CD14-positive monocyte (primary cell): Measurements from ENCODE around the gene GNG2. TPM values are rescaled to one million over a fixed set of nuclear protein-coding genes. Genes with fewer than 3 reads are reported as not detected.
A peak's percentile ranks its signal among the peaks of the same experiment; 100 is the strongest.

Source experiments
- DNase-seq, 3 donors: peaks; one replicate each; pipeline ENCODE4 v3.0.0-alpha.2; 2011 to 2022
- H2AFZ ChIP-seq: 2 replicates; pipeline ENCODE4 v1.6.0; 2012; ENCODE audit warnings: mild to moderate bottlenecking, low read depth, low read length, inconsistent platforms; ENCODE audit not compliant: insufficient read depth, poor library complexity, severe bottlenecking
- H3K27ac ChIP-seq, 2 donors: 1 replicate in 1 of 2; 2 replicates in 1 of 2; pipeline ENCODE4 v1.5.1; 2012 to 2013; ENCODE audit warnings: low read length in 2 of 2, control low read depth in 1 of 2, inconsistent platforms in 1 of 2, low read depth in 1 of 2, mild to moderate bottlenecking in 1 of 2
- H3K27me3 ChIP-seq, 2 donors: one replicate each; pipeline versions ENCODE4 v1.6.0 to v1.6.1; 2011 to 2013; ENCODE audit warnings: low read length in 2 of 2; ENCODE audit not compliant: control insufficient read depth in 2 of 2, insufficient read depth in 2 of 2
- H3K36me3 ChIP-seq, 2 donors: replicated peaks in 1 of 2; 1 replicate in 1 of 2; 2 replicates in 1 of 2; pipeline versions ENCODE4 v1.5.1 to v1.6.1; 2012 to 2013; ENCODE audit warnings: low read length in 2 of 2, control low read depth in 1 of 2, inconsistent platforms in 1 of 2, mild to moderate bottlenecking in 1 of 2; ENCODE audit not compliant: insufficient read depth in 2 of 2, control insufficient read depth in 1 of 2
- H3K4me1 ChIP-seq, 2 donors: 1 replicate in 1 of 2; 2 replicates in 1 of 2; pipeline versions ENCODE4 v1.5.1 to v1.6.1; 2012 to 2013; ENCODE audit warnings: low read length in 2 of 2, control low read depth in 1 of 2, inconsistent platforms in 1 of 2, mild to moderate bottlenecking in 1 of 2, moderate library complexity in 1 of 2; ENCODE audit not compliant: insufficient read depth in 2 of 2, control insufficient read depth in 1 of 2
- H3K4me2 ChIP-seq: replicated peaks from 2 replicates; pipeline ENCODE3; 2012; ENCODE audit warnings: low read length, moderate library complexity, mild to moderate bottlenecking; ENCODE audit not compliant: poor library complexity, severe bottlenecking; ENCODE audit errors: extremely low read depth
- H3K4me3 ChIP-seq, 3 experiments: fragments of 200-600 bp in 1 of 3; sonication (generic) in 1 of 3; replicated peaks in 1 of 3; 1 replicate in 2 of 3; 2 replicates in 1 of 3; pipeline ENCODE4 v1.5.1; 2011 to 2013; ENCODE audit warnings: low read length in 3 of 3, mild to moderate bottlenecking in 3 of 3, control low read depth in 2 of 3, low read depth in 2 of 3, inconsistent platforms in 1 of 3, moderate library complexity in 1 of 3
- H3K79me2 ChIP-seq: 2 replicates; pipeline ENCODE4 v1.6.0; 2012; ENCODE audit warnings: mild to moderate bottlenecking, control low read depth, inconsistent platforms, low read length, moderate library complexity; ENCODE audit not compliant: insufficient read depth
- H3K9ac ChIP-seq: 2 replicates; pipeline ENCODE4 v1.6.0; 2017; ENCODE audit warnings: low read length, mild to moderate bottlenecking; ENCODE audit not compliant: insufficient read depth, poor library complexity, severe bottlenecking
- H3K9me3 ChIP-seq, 2 donors: replicated peaks in 1 of 2; 1 replicate in 1 of 2; 2 replicates in 1 of 2; pipeline versions ENCODE4 v1.5.1 to v1.6.1; 2012 to 2013; ENCODE audit warnings: low read length in 2 of 2, control low read depth in 1 of 2; ENCODE audit not compliant: control insufficient read depth in 1 of 2, insufficient read depth in 1 of 2
- H4K20me1 ChIP-seq: 2 replicates; pipeline ENCODE4 v1.6.0; 2012; ENCODE audit warnings: mild to moderate bottlenecking, low read length, control low read depth, moderate library complexity; ENCODE audit not compliant: insufficient read depth
- H3K27ac Mint-ChIP-seq, 7 donors: one replicate each; pipeline ENCODE4 v1.8.0; 2020; ENCODE audit warnings: mild to moderate bottlenecking in 7 of 7, mixed read lengths in 7 of 7, moderate library complexity in 6 of 7, inconsistent platforms in 2 of 7
- H3K27me3 Mint-ChIP-seq, 3 donors: one replicate each; pipeline ENCODE4 v1.8.0; 2021 to 2022; ENCODE audit warnings: low read depth in 3 of 3, mild to moderate bottlenecking in 3 of 3, mixed read lengths in 3 of 3, moderate library complexity in 3 of 3, inconsistent platforms in 1 of 3
- H3K36me3 Mint-ChIP-seq, 2 donors: one replicate each; pipeline ENCODE4 v1.8.0; 2020; ENCODE audit warnings: mixed read lengths in 2 of 2, inconsistent platforms in 1 of 2, mild to moderate bottlenecking in 1 of 2
- H3K4me1 Mint-ChIP-seq: one replicate; pipeline ENCODE4 v1.8.0; 2020; ENCODE audit warnings: mild to moderate bottlenecking, mixed read lengths
- H3K4me3 Mint-ChIP-seq, 2 donors: one replicate each; pipeline ENCODE4 v1.8.0; 2020; ENCODE audit warnings: mild to moderate bottlenecking in 2 of 2, mixed read lengths in 2 of 2, moderate library complexity in 1 of 2
- H3K9me3 Mint-ChIP-seq, 7 donors: one replicate each; pipeline ENCODE4 v1.8.0; 2020 to 2022; ENCODE audit warnings: mixed read lengths in 7 of 7, mild to moderate bottlenecking in 6 of 7, moderate library complexity in 6 of 7, inconsistent platforms in 2 of 7
- WGBS: methylation state at CpG from one replicate; pipeline ENCODE4 v1.1.5; 2013; ENCODE audit warnings: missing lambda C conversion rate; ENCODE audit not compliant: insufficient coverage; 5-methylcytosine and 5-hydroxymethylcytosine counted together
- intact Hi-C, 2 donors: fragments of 100-400 bp; cut with micrococcal nuclease; formaldehyde crosslinking; loops; one replicate each; pipeline versions ENCODE4 v1.15.0 to v1.15.1; 2023
- polyA plus RNA-seq, 3 donors: library from polyadenylated mRNA; depleted of rRNA in 1 of 3; unstranded in 2 of 3; stranded (reverse) in 1 of 3; fragments of 300-500 nt in 2 of 3; fragments of >200 nt in 1 of 3; fragmentation: Illumina TruSeq in 2 of 3; gene quantifications; 1 replicate in 2 of 3; 2 replicates in 1 of 3; pipeline ENCODE4 v1.2.3, GENCODE V29; 2012 to 2021
- TF ChIP-seq, protein P1 (sequence below): fragments of 200-600 bp; IDR thresholded peaks from one replicate; pipeline ENCODE4 v1.8.0; 2022; ENCODE audit warnings: antibody characterized with exemption, mild to moderate bottlenecking

The GNG2 gene
- polyA plus RNA-seq, 3 donors = 42.7 to 151 (median 146) TPM

DNA sequence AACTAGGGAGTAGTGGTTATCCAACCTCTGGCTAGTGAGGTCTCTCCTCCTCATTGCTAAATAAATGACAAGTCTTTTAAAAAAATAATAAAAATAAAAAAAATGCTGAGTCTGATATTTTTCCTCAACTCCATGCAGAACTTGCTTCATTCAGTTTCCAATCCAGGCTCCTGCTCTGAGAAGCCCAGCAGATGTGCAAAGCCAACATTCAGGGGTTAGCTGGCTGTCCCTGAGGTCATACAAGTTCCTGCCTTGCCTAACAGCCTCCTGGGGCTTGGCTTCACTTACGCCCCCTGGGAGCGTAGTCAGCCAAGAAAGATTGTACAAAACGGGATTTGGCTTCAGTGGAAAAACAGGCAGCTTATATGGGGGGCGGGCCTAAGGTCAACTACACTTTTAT, 152.2 kb downstream of the GNG2 start:
- Histone ChIP-seq H3K27ac (no peak overlapping the region), H3K4me3 (no peak overlapping the region), H3K4me2 (no peak overlapping the region), H3K27me3 (no peaks in the 10 kb centered on the region), H3K9ac (no peak overlapping the region), H3K9me3 (no peaks in the 10 kb centered on the region), H3K79me2 (no peaks in the 10 kb centered on the region), H3K4me1 (no peaks in the 10 kb centered on the region), H4K20me1 (no peaks in the 10 kb centered on the region), H3K36me3 (peaks cover 40 to 43% of the 10 kb centered on the region in 2 donors), H2AFZ (no peak overlapping the region)
- peaks cover 39 to 43% of the 10 kb centered on the region in 2 donors for H3K36me3 Mint-ChIP-seq
- intact Hi-C loops = no loop called here
- no peak for DNase-seq
- H3K9me3 Mint-ChIP-seq = no peaks in the 10 kb centered on the region
- H3K4me1 Mint-ChIP-seq = peaks cover 4% of the 10 kb centered on the region
- H3K27ac Mint-ChIP-seq = no peak overlapping the region
- 84% methylated on average over 3 of the region's 4 CpGs for WGBS
- H3K27me3 Mint-ChIP-seq = peaks cover 1 to 2% (median 1%) of the 10 kb centered on the region in 3 donors
- H3K4me3 Mint-ChIP-seq = no peak overlapping the region
- TF ChIP-seq, protein P1, sequence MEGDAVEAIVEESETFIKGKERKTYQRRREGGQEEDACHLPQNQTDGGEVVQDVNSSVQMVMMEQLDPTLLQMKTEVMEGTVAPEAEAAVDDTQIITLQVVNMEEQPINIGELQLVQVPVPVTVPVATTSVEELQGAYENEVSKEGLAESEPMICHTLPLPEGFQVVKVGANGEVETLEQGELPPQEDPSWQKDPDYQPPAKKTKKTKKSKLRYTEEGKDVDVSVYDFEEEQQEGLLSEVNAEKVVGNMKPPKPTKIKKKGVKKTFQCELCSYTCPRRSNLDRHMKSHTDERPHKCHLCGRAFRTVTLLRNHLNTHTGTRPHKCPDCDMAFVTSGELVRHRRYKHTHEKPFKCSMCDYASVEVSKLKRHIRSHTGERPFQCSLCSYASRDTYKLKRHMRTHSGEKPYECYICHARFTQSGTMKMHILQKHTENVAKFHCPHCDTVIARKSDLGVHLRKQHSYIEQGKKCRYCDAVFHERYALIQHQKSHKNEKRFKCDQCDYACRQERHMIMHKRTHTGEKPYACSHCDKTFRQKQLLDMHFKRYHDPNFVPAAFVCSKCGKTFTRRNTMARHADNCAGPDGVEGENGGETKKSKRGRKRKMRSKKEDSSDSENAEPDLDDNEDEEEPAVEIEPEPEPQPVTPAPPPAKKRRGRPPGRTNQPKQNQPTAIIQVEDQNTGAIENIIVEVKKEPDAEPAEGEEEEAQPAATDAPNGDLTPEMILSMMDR = no peak

DNA sequence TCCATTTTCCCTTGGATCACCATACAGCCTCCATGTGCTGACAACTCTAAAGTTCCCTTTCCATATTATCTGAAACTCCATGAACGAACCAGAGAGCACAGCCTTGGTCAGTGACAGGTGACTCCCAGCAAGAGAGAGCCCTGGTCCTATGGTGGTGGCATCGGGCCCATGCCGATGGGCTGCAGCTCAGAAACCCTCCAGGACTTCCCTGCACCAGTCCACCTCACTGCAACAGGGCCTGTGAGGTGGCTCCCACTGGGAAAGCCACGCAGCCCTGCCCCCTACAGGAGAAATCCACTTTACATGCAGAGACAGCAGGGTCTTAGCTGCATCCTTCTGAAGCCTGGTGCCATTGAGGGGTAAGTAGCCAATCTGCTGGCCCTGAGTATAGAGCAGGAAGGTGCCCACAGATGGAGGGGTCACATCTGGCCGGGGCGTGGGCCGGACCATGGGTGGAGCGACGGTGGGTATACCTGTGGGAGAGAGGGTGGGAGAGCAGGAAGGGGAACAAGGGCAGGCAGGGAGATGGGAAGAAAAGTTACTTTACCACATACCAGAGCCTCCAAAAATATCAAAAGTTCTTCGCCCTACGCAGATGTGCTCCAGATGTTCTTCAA, 153.7 kb downstream of the GNG2 start:
- H3K27ac ChIP-seq = no peak overlapping the region
- 86% methylated on average over 3 of the region's 11 CpGs for WGBS
- H3K4me1 Mint-ChIP-seq = peaks cover 4% of the 10 kb centered on the region
- H3K9me3 ChIP-seq = no peaks in the 10 kb centered on the region
- H3K4me2 ChIP-seq = no peak overlapping the region
- H3K36me3 Mint-ChIP-seq = peaks cover 26 to 30% of the 10 kb centered on the region in 2 donors
- no peaks in the 10 kb centered on the region for H4K20me1 ChIP-seq
- H3K79me2 ChIP-seq = no peaks in the 10 kb centered on the region
- no peaks in the 10 kb centered on the region for H3K27me3 ChIP-seq
- H3K4me3 Mint-ChIP-seq = no peak overlapping the region
- TF ChIP-seq, protein P1 = peak; percentile 30
- no peak overlapping the region for H3K27ac Mint-ChIP-seq
- intact Hi-C loops = no loop called here
- H3K9ac ChIP-seq = no peak overlapping the region
- H3K4me1 ChIP-seq = no peaks in the 10 kb centered on the region
- peaks cover 1 to 4% (median 1%) of the 10 kb centered on the region in 3 donors for H3K27me3 Mint-ChIP-seq
- no peak for DNase-seq
- peaks cover 26 to 28% of the 10 kb centered on the region in 2 donors for H3K36me3 ChIP-seq
- H2AFZ ChIP-seq = no peak overlapping the region
- no peaks in the 10 kb centered on the region for H3K9me3 Mint-ChIP-seq
- no peak overlapping the region for H3K4me3 ChIP-seq
